WTC11 (cell line): ENCODE results near the gene HELLS.

ENCODE experiments used
- ETV6 ChIP-seq: sonication (generic); formaldehyde crosslinking; IDR thresholded peaks from 2 replicates; pipeline ENCODE4 v1.8.1; 2022; ENCODE audit warnings: mild to moderate bottlenecking, missing genetic modification reagents
- FOXJ3 ChIP-seq: sonication (generic); formaldehyde crosslinking; IDR thresholded peaks from 2 replicates; pipeline ENCODE4 v1.9.0; 2021; ENCODE audit warnings: missing genetic modification reagents, mild to moderate bottlenecking, borderline replicate concordance
- FOXK1 ChIP-seq: sonication (generic); formaldehyde crosslinking; IDR thresholded peaks from 2 replicates; pipeline ENCODE4 v1.8.0; 2022; ENCODE audit warnings: mild to moderate bottlenecking, moderate library complexity, missing genetic modification reagents
- GABPB1 ChIP-seq: sonication (generic); formaldehyde crosslinking; IDR thresholded peaks from 2 replicates; pipeline ENCODE4 v1.8.1; 2023; ENCODE audit warnings: mild to moderate bottlenecking, missing genetic modification reagents
- ZNF263 ChIP-seq: sonication (generic); formaldehyde crosslinking; IDR thresholded peaks from 2 replicates; pipeline ENCODE4 v1.8.1; 2022; ENCODE audit warnings: low read depth, mild to moderate bottlenecking, moderate library complexity, missing genetic modification reagents
- TF ChIP-seq, protein P1 (sequence below): sonication (generic); formaldehyde crosslinking; IDR thresholded peaks from 2 replicates; pipeline ENCODE4 v1.8.0; 2022; ENCODE audit warnings: mild to moderate bottlenecking, missing genetic modification reagents
- TF ChIP-seq, protein P2 (sequence below): fragments of 200-600 bp; IDR thresholded peaks from 2 replicates; pipeline ENCODE4 v1.8.0; 2022; ENCODE audit warnings: antibody characterized with exemption

DNA sequence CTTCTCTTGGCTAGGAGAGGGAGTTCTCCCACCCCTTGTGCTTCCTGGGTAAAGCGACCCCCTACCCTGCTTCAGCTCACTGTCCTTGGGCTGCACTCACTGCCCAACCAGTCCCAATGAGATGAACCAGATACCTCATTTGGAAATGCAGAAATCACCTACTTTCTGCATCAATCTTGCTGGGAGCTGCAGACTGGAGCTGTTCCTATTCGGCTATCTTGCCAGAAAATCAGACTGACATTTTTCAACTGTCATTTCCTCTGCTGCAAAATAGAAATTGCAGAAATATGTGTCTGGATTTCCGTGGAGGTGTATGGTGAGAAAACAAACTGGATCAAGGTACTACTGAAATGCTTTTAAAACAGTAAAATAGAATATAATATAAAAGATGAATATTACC, 95.0 kb downstream of the HELLS start:
- no peak for TF ChIP-seq GABPB1 (CRISPR knock-in tag)
- TF ChIP-seq, protein P1, sequence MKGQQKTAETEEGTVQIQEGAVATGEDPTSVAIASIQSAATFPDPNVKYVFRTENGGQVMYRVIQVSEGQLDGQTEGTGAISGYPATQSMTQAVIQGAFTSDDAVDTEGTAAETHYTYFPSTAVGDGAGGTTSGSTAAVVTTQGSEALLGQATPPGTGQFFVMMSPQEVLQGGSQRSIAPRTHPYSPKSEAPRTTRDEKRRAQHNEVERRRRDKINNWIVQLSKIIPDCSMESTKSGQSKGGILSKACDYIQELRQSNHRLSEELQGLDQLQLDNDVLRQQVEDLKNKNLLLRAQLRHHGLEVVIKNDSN (CRISPR knock-in tag), result no peak
- no peak for TF ChIP-seq ZNF263 (CRISPR knock-in tag)
- TF ChIP-seq, protein P2, sequence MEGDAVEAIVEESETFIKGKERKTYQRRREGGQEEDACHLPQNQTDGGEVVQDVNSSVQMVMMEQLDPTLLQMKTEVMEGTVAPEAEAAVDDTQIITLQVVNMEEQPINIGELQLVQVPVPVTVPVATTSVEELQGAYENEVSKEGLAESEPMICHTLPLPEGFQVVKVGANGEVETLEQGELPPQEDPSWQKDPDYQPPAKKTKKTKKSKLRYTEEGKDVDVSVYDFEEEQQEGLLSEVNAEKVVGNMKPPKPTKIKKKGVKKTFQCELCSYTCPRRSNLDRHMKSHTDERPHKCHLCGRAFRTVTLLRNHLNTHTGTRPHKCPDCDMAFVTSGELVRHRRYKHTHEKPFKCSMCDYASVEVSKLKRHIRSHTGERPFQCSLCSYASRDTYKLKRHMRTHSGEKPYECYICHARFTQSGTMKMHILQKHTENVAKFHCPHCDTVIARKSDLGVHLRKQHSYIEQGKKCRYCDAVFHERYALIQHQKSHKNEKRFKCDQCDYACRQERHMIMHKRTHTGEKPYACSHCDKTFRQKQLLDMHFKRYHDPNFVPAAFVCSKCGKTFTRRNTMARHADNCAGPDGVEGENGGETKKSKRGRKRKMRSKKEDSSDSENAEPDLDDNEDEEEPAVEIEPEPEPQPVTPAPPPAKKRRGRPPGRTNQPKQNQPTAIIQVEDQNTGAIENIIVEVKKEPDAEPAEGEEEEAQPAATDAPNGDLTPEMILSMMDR, result no peak
- no peak for TF ChIP-seq FOXK1
- no peak for TF ChIP-seq FOXJ3 (CRISPR knock-in tag)
- no peak for TF ChIP-seq ETV6 (CRISPR knock-in tag)
